Activated T-helper 9 cell treated with anti-CD3 and anti-CD28 coated beads, Interleukin-2, amount 50 U/mL, for 16 hours (primary cell): ENCODE results near the gene MRTFA.

Source experiments
- DNase-seq: peaks from one replicate; pipeline ENCODE4 v3.0.0-alpha.2; 2020; ENCODE audit warnings: low read depth

MRTFA gene

DNA sequence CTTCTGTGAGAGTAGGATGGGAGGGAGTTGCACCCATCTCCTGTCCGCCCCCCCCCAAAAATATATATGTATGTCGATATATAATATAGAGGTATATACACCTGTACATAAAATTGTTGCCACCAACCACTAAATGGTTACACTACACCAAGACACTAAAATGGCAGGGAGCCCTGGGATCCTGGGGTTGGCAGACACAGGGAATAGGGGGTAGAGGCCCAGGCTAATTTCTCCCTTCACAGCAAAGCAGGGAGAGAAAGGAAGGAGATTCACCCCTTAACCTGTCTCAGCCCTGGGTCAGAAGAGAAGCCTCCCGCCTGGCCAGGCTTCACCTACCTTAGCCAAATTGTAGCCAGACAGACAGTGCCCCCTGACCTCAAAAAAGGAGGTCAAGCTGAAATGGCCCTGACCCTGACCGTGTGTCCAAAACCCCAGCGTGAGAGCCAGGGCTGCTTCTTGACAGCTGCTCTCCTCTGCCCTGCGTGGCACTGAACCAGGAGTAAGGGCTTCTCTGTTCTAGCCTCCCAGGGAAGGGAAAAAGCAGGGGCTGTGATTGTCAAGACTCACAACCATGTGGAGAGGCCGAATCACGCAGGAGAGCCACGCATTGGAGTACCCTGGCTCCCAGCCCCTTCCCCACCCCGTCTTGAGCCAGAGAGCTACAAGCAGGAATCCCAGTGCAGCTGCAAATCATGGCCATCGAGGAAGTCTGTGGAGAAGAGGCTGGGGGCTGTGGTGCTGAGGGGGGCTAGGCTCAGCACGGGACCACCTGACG lies 225.6 kb downstream of the MRTFA start:
- no peak for DNase-seq

DNA sequence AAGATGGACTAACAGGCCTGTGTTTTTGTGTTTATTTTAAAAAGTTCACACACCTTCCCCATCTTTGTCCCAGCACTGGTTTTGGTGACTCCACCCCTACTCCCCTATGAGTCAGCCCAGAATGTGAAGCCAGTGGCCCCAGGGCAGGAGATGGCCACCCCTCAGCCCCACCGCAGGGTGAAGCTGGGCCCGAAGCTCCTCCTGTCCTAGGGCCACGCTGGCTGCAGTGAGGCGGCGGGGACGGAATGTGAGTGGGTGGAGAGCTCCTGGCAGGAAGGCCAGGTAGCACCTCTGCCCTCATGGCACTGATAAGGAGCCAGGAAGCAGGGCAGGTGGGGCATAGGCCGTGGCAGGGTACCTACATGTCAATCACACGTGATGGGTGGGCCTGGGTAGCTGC lies 226.2 kb downstream of the MRTFA start:
- no peak for DNase-seq

DNA sequence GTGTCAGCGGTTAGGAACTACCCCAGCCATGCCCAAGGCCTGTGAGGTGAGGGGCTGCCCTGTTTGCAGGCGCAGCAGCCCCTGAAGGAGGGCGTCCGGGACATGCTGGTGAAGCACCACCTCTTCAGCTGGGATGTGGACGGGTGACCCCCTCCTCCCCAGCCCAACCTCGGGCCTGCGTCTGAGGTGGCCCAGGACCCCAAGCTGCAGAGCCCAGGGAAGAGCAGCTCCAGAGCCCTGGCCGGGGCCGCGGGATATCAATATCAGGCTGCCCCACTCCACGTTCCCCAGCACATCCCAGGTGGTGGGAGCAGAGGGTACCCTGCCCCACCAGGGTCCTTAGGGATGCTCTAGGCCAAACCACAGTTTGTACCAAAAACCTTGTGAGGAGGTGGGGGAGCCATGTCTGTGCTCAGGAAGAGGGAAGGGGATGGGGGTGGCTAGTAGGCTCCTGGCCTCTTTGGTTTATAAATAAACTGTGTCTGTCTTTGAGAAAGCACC lies 226.9 kb downstream of the MRTFA start:
- no peak for DNase-seq

DNA sequence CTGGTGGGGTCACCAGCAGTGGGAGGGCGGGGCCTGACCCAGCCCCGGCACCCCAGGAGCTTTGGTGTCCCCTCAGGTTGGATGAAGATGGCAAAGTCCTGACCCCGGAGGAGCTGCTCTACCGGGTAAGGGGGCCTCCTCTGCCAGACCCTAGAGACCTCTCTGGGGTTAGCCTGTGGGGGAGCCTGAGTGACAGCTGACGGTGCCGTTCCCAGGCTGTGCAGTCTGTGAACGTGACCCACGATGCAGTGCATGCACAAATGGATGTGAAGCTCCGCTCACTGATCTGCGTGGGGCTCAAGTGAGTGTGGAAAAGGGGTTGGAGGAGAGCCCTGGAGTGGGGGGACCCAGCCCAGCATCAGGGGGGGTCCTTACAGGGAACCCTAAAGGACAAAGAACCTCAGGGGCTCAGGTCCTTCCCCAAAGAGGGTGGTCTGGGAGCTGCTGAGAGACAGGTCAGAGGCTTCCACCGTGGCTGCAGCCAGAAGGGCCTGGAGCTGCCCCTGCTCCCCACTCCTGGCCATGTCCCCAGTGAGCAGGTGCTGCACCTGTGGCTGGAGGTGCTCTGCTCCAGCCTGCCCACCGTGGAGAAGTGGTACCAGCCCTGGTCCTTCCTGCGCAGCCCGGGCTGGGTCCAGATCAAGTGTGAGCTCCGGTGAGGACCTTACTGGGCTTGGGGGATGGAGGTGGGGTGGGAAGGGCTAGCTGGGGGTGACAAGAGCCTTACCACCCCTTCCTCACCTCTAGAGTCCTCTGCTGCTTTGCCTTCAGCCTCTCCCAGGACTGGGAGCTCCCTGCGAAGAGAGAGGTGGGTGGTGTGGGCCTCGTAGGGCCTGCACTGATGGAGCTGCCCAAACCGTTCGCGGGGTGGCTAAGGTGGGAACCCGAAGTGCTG lies 227.6 kb downstream of the MRTFA start:
- no peak for DNase-seq

DNA sequence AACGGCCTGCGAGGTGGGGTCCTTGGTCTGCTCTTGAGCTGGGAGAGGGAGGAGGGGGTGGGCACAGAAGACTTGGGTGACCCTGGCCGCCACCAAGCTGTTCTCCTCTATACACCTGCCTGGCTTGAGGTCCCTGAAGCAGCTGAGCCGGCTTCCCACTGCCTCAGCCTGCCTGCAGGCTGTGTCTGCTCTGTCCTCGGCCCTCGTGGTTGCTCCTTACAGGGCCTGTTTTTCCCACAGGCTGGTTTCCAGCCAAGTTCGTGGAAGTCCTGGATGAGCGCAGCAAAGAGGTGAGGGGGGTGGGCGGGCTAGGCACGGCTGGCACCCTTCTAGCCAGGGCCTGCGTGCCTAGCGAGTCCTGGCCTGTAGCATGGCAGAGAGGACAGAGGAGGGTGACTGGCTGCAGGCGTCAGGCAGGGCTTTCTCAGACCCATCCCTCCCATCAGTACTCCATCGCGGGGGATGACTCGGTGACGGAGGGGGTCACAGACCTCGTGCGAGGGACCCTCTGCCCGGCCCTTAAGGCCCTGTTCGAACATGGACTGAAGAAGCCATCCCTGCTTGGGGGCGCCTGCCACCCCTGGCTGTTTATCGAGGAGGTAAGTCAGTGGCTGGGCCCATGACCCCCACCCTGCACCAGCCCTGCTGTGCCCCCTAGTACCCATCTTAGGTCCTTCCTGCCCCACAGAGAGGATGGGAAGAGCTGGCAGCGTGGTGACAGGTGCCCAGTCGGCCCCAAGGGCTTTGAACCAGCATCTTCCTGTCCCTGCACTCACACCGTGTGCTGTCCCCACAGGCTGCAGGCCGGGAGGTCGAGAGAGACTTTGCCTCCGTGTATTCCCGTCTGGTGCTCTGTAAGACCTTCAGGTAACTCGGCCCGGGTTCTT lies 228.4 kb downstream of the MRTFA start:
- no peak for DNase-seq

DNA sequence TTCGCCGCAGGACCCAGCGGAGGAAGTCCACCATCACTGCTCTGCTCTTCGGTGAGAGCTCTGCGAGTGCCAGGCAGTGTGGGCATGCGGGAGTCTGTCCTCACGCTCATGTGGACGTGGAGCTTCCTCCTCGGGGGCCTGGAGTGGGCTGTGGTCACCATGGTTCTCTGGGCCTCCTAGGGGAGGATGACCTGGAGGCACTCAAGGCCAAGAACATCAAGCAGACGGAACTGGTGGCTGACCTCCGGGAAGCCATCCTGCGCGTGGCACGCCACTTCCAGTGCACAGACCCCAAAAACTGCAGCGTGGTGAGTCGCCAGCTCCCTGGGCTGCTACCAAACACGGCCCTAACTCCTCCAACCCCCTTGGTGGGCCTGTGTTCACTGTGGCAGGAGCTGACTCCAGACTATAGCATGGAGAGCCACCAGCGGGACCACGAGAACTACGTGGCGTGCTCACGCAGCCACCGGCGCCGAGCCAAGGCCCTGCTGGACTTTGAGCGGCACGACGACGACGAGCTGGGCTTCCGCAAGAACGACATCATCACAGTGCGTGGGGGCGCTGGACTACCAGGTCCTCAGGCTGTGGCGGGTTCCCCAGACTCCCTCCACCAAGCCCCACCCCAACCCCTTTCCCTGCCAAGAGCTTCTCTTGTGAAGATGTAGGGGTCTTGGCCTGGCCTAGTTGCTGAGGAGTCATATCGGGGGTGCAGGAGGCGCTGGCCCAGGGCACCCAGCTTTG lies 229.3 kb downstream of the MRTFA start:
- DNase-seq: no peak

DNA sequence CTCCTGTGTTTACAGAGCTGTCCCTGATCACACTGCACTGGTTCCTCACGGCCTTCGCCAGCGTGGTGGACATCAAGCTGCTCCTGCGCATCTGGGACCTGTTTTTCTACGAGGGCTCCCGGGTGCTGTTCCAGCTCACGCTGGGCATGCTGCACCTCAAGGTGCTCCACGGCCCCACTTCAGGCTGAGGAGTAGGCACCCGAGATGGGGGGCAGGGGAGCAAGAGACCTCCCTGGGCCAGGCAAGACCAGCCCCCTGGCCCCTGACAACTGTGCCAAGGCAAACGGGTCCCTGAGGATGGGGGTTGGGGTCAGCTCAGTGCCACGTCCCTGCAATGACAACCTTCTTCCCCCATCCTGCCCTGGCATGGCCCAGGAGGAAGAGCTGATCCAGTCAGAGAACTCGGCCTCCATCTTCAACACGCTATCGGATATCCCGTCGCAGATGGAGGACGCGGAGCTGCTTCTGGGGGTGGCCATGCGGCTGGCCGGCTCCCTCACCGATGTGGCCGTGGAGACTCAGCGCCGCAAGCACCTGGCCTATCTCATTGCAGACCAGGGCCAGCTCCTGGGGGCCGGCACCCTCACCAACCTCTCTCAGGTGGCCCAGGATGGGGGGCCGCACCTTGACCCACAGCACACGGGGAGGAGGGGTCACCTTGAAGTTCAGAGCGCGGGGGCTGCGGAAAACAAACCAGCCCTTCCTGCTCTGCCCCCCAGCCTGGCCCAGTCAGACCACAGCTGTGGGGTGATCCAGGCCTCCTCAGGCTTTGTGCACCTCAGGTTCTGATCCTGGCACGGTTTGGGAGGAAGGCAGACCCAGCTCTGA lies 230.2 kb downstream of the MRTFA start:
- DNase-seq: no peak

DNA sequence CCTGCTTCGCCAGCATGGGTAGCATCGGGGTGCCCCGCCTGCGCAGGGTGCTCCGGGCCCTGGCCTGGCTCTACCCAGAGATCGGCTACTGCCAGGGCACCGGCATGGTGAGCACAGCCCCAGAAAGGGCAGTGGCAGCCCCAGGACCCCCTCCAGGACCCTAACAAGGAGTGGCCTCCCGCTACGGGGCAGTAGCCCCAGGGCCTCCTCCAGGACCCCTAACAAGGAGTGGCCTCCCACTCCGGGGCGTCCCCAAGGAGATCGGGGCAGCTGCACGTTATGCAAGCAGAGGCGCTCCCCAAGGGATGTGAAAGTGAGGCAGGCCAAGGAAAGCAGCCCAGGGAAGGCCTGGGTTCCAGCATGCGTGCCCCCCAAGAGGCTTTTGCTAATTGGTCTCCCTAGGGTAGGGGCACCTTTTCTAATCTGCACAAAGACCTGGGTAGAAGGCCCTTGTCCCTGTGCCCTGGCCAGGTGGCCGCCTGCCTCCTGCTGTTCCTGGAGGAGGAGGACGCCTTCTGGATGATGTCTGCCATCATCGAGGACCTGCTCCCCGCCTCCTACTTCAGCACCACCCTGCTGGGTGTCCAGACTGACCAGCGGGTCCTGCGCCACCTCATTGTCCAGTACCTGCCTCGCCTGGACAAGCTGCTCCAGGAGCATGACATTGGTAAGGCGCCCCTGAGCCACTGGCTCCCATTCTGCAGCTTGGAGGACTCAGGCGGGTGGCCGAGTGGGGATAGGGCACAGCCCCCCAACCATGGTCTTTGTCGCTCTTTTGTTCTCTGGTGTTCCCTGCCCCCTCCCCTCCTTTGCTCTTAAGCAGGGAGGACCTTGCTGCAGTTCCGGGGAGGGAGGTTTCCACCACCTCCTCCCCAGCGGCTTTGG lies 231.1 kb downstream of the MRTFA start:
- no peak for DNase-seq

DNA sequence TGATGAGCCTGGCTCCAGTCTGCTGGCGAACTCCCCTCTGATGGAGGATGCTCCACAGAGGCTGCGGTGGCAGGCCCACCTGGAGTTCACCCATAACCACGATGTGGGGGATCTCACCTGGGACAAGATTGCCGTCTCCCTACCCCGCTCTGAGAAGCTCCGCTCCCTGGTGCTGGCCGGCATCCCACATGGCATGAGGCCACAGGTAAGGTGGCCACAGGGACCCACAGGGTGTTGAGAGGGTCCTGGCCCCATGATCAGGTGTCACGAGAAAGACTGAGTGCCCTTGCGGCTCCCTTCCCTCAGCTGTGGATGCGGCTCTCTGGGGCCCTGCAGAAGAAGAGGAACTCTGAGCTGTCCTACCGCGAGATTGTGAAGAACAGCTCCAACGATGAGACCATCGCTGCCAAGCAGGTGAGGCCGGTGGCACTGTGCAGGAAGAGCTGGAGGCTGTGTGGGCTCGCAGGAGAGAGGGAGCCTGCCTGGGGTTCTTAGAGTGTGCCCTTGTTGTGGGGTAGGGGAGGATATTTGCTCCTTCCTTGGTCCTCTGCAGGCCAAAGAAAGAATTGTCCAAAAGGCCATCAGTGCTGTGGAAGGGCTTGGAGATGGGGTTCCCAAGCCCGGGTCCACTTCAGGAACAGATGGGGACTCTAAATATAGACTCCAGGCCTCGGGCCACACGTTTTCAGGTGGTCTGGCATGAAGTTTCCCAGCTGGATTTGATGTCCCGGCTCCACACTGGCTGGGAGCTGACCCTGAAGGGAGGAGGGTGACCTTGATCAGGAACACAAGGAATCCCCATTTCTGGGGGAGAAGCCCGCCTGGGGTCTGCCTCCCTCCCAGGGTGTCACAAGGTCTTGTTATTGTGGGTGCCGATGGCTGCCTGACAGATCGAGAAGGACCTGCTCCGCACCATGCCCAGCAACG lies 232.0 kb downstream of the MRTFA start:
- no peak for DNase-seq

DNA sequence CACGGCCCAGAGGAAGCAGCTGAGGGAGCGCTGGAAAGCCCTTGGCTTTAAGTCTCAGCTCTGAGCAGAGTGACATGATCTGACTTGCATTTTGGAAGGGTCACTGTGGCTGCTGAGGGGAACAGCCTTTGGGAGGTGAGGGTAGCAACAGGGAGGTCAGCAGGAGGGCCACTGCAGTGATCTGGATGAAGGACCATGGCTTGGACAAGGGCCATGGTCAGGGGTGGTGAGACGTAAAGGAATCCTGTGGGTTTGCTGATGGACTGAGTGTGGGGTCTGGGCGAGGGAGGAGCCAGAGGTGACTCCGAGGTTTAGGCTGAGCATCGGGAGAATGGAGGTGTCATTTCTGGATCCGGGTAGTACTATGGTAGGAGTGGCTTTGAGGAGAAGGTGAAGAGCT lies 232.9 kb downstream of the MRTFA start:
- DNase-seq: no peak

DNA sequence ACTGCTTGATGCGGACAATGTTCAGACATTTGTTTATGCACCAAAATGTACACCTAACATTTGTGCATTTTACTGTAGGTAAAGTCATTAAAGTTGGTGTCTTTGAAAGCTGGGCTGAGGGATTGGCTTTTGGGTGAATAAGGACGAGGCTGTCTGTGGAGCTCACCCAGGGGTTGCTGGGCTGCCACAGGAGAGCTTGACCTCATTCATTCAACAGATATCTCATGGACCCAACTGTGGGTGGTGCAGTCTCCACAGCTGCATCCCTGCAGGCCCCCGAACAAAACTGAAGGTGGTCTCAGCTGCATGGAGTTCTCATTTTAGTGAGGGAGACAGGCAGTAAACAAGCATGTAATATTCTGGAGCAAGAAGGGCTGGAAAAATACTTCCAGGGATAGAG lies 233.4 kb downstream of the MRTFA start:
- DNase-seq: no peak

DNA sequence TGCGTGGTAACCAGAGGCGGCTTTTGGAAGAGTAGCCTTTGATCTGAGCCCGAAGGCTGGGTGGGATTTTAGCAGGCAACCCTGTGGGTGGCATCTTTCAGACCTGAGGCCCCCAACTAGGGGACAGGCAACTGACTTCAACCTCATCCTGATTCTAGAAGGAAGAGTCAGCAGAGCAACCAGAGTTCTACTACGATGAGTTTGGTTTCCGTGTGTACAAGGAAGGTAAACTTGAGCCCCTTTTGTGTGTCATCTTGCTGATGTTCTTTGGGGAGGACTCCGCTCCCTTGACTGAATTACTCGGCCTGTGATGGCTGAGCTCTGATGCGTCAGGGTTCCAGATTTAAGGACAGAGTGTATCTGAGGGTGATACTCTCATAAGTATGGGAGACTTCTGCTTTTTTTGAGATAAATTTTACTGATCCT lies 234.5 kb downstream of the MRTFA start:
- DNase-seq: no peak

DNA sequence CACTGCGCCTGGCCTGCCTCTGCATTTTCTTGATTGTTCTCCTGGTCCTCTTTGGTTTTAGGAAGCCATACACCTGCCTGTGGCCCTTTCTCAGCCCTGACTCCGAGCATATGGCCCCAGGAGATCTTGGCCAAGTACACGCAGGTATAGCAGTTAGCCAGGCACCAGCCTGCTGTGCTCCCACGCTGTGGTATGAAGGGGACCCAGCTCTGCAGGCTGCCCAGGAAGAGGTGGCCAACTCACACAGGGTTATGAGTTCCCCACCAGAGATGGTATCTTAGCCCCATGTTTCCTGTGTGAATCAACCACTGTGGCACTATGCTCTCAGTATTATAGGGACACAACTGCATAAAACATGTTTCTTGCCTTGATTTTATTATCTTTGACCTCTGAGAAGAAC lies 235.0 kb downstream of the MRTFA start:
- peak; percentile 22 for DNase-seq

DNA sequence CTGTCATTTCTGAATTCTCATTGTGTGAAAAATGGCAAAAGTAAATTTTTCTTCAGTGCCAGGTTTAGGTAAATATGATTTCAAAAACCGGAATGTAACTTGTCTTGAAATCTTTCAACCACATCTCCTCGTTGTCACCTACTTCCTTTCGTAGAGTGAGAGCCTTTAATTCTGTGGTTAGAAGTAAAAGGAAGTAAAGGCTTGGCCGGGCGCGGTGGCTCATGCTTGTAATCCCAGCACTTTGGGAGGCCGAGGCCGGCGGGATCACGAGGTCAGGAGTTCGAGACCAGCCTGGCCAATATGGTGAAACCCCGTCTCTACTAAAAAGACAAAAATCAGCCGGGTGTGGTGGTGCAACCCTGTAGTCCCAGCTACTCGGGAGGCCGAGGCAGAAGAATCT lies 236.4 kb downstream of the MRTFA start:
- DNase-seq: no peak

DNA sequence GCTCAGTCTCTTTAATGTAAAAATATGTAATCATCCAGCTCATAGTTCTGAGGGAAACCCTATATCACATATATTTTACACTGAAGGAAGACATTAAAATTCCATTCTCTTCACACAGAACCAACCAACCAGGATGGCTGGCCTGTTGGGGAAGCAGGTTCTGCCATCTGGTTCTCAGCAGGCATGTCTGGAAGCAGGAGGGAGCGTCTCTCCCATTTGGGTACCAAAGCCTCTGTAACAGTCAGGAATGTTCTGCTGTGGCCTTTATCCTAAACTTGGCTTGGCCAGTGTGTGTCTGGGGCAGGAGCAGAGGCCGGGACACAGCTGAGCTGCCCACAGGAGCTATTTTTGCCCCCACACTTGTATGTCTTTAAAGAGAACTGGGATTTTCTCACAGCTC lies 236.9 kb downstream of the MRTFA start:
- no peak for DNase-seq

DNA sequence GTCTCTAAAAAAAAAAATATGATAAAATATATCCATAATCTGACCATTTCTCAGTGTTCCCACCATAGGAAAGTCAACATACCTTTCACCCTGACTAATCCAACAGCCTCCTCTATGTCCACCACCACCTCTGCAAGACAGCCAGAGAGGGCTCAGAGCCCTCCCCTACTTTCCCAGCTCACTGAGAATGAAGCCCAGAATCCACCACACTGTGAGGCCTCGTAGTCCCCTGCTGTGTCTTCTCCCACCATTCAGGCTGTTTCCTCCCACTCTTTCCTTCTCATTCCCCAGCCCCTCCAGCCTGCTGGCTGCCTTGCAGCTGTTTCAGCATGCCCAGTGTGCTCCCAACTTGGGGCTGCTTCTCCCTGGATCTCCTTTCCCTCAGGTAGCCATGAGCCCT lies 239.1 kb downstream of the MRTFA start:
- no peak for DNase-seq

DNA sequence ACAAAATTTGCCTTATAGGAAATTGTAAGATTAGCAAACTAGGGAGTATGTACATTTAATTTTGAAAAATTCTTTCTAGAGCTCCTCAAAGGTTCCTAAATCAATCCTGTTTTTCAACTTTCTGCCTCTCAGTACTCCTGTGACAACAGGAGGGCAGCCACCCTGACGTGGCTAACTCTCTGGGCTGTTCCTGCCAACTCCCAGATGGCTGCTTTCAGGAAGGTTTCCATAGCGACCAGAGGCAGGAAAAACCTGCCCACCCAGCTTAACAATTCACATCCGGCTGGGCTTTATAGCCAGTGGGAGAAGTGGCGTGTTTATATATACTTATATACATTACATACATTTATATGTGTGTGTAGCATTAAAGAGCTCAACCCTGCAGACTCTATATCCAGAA lies 239.6 kb downstream of the MRTFA start:
- no peak for DNase-seq

DNA sequence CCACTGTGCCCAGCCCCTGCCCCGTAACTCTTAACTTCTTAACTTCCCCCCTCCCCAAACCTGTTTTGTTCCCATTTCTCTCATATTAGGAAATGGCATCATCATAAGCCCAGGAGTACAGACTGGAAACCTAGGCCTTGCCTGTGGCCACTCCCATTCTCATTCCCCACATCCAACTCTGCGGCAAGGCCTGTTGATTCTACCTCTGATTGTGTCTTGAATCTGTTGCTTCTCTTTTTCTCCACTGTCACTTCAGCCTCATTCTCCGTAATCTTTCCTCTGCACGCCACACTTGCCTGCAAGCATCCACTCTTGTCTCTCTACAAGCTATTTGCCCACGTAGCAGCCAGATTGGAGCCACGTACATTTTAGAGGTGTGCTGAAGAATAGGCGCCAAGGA lies 240.9 kb downstream of the MRTFA start:
- DNase-seq: no peak
